ENCODE measurements around the gene RAB40B. TPM values are rescaled to one million over a fixed set of nuclear protein-coding genes. Genes with fewer than 3 reads are reported as not detected.

RAB40B gene
- polyA plus RNA-seq, 1 of the 3 experiments (the other 2 are of a cell fraction): 20.7 TPM

DNA sequence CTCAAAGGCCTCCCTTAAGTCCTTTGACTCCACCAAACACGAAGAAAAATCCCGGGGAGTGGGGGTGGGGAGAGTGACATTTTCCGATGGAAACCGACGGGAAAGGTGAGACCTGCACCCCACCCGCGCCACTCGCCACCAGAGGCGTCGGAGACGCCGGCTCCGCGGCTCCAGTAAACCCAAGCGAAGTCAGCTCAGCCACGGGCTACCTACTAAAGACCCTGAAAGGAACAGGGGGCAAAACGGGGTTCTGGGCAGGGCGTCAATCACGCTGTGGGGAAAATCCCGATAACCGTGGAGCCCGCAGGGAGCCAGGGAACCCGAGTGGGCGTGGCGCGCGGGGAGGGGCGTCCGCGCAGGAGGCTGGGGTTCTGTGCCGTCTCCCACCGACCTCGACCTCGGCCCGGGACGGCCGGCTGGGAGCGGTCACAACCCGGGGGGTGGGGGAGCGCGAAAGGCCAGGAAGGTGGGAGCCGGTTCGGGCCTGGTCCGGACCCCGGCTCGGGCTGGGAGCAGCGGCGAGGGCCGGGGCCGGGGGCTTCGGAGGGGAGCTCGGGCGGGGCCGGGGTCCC, 50.8 kb downstream of the RAB40B start:
- Histone ChIP-seq H4K20me1 (ENCODE audit: insufficient read depth) (peaks cover 50% of the 10 kb centered on the region), H3K9me2 (no peaks in the 10 kb centered on the region), H3K4me3 (ENCODE audit: low read depth in 2 of 2, low read length in 1 of 2) (peak overlapping the region; percentile 83 to 97), H2AFZ (ENCODE audit: low read depth) (no peak overlapping the region), H3K36me3 (replicated peaks in 1 of 2; ENCODE audit: control insufficient read depth in 1 of 2, insufficient read depth in 2 of 2, low read length in 1 of 2) (peaks cover 16 to 21% of the 10 kb centered on the region in 2 experiments), H3K27ac (ENCODE audit: low read depth in 2 of 2, low read length in 1 of 2) (peak overlapping the region; percentile 90 to 96), H3K9ac (peak overlapping the region; percentile 97), H3K4me2 (peak overlapping the region; percentile 95), H3F3A (replicated peaks; ENCODE audit: insufficient read depth) (peaks cover 14% of the 10 kb centered on the region), H3K4me1 (ENCODE audit: control insufficient read depth in 1 of 2, insufficient read depth in 2 of 2, low read depth in 1 of 2, low read length in 1 of 2) (peaks cover 10 to 12% of the 10 kb centered on the region in 2 experiments; a peak in 3 of 4 replicates), H3K27me3 (ENCODE audit: insufficient read depth) (no peaks in the 10 kb centered on the region), H3K9me3 (no peaks in the 10 kb centered on the region), H3K79me2 (ENCODE audit: insufficient read depth) (peaks cover 55% of the 10 kb centered on the region)
- CTCF ChIA-PET: interaction anchor here (0.6 to 1.1 kb wide), 3 partner anchors 38 to 512 kb away, joined by 3 to 4 read pairs (median 3); no protein-coding TSS in a partner anchor
- POLR2A ChIA-PET: no interaction called here
- 2% methylated on average over 34 of the region's 54 CpGs for WGBS (ENCODE audit: low lambda C conversion rate)
- TF ChIP-seq FOSL2 (IDR thresholded peaks at IDR 0.05; ENCODE audit: borderline replicate concordance, low read depth) (no peak), RXRA (IDR thresholded peaks at IDR 0.05; ENCODE audit: borderline replicate concordance, low read depth) (no peak), YY1 (IDR thresholded peaks at IDR 0.05; ENCODE audit: low read depth) (no peak), POLR2AphosphoS5 (IDR thresholded peaks at IDR 0.05; ENCODE audit: low read depth, low read length) (no peak), CHD2 (IDR thresholded peaks at IDR 0.05; ENCODE audit: low read length, partially characterized antibody) (no peak), SIN3A (IDR thresholded peaks at IDR 0.05; ENCODE audit: borderline replicate concordance, low read depth, low read length) (no peak; the same call in 1 of the 2 replicates), TAF1 (IDR thresholded peaks at IDR 0.05; ENCODE audit: borderline replicate concordance, low read depth, low read length) (no peak), MXI1 (IDR thresholded peaks at IDR 0.05; ENCODE audit: low read depth, low read length) (no peak), GABPA (IDR thresholded peaks at IDR 0.05; ENCODE audit: low read depth) (no peak), ELF1 (IDR thresholded peaks at IDR 0.05) (no peak), FOXJ3 (CRISPR knock-in tag; IDR thresholded peaks at IDR 0.05) (no peak)
- TF ChIP-seq, protein P1, sequence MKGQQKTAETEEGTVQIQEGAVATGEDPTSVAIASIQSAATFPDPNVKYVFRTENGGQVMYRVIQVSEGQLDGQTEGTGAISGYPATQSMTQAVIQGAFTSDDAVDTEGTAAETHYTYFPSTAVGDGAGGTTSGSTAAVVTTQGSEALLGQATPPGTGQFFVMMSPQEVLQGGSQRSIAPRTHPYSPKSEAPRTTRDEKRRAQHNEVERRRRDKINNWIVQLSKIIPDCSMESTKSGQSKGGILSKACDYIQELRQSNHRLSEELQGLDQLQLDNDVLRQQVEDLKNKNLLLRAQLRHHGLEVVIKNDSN (IDR thresholded peaks at IDR 0.05; ENCODE audit: borderline replicate concordance, low read depth): no peak
- TF ChIP-seq, protein P2, sequence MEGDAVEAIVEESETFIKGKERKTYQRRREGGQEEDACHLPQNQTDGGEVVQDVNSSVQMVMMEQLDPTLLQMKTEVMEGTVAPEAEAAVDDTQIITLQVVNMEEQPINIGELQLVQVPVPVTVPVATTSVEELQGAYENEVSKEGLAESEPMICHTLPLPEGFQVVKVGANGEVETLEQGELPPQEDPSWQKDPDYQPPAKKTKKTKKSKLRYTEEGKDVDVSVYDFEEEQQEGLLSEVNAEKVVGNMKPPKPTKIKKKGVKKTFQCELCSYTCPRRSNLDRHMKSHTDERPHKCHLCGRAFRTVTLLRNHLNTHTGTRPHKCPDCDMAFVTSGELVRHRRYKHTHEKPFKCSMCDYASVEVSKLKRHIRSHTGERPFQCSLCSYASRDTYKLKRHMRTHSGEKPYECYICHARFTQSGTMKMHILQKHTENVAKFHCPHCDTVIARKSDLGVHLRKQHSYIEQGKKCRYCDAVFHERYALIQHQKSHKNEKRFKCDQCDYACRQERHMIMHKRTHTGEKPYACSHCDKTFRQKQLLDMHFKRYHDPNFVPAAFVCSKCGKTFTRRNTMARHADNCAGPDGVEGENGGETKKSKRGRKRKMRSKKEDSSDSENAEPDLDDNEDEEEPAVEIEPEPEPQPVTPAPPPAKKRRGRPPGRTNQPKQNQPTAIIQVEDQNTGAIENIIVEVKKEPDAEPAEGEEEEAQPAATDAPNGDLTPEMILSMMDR (IDR thresholded peaks at IDR 0.05): peak; percentile 39
- TF ChIP-seq, protein P3, sequence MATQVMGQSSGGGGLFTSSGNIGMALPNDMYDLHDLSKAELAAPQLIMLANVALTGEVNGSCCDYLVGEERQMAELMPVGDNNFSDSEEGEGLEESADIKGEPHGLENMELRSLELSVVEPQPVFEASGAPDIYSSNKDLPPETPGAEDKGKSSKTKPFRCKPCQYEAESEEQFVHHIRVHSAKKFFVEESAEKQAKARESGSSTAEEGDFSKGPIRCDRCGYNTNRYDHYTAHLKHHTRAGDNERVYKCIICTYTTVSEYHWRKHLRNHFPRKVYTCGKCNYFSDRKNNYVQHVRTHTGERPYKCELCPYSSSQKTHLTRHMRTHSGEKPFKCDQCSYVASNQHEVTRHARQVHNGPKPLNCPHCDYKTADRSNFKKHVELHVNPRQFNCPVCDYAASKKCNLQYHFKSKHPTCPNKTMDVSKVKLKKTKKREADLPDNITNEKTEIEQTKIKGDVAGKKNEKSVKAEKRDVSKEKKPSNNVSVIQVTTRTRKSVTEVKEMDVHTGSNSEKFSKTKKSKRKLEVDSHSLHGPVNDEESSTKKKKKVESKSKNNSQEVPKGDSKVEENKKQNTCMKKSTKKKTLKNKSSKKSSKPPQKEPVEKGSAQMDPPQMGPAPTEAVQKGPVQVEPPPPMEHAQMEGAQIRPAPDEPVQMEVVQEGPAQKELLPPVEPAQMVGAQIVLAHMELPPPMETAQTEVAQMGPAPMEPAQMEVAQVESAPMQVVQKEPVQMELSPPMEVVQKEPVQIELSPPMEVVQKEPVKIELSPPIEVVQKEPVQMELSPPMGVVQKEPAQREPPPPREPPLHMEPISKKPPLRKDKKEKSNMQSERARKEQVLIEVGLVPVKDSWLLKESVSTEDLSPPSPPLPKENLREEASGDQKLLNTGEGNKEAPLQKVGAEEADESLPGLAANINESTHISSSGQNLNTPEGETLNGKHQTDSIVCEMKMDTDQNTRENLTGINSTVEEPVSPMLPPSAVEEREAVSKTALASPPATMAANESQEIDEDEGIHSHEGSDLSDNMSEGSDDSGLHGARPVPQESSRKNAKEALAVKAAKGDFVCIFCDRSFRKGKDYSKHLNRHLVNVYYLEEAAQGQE (IDR thresholded peaks at IDR 0.05; ENCODE audit: low read depth, low read length): no peak; the same call in 1 of the 2 replicates
- TF ChIP-seq, protein P4, sequence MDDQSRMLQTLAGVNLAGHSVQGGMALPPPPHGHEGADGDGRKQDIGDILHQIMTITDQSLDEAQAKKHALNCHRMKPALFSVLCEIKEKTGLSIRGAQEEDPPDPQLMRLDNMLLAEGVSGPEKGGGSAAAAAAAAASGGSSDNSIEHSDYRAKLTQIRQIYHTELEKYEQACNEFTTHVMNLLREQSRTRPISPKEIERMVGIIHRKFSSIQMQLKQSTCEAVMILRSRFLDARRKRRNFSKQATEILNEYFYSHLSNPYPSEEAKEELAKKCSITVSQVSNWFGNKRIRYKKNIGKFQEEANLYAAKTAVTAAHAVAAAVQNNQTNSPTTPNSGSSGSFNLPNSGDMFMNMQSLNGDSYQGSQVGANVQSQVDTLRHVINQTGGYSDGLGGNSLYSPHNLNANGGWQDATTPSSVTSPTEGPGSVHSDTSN (IDR thresholded peaks at IDR 0.05): 0 out of 2 replicates have a peak, but pooled peaks have one; percentile 6
- DNase-seq: peak; percentile 89
